HG03354 (cell line): ENCODE data around the gene PANX2.
"Not testable (repeated sequence)": the region's sequence is repeated elsewhere in the genome, so short reads cannot be mapped to it uniquely, and the experiment has no call there.

ENCODE experiments used
- ATAC-seq: cut with Tn5 transposase; IDR thresholded peaks from one replicate; pipeline ENCODE4 v1.9.1; 2021; ENCODE audit warnings: mild to moderate bottlenecking; ENCODE audit not compliant: unreplicated experiment, poor library complexity, severe bottlenecking

Gene PANX2

GRCh38 chr22:50168490-50169180 lies 1.9 kb upstream of the PANX2 start:
- ATAC-seq, result not testable (repeated sequence)

DNA sequence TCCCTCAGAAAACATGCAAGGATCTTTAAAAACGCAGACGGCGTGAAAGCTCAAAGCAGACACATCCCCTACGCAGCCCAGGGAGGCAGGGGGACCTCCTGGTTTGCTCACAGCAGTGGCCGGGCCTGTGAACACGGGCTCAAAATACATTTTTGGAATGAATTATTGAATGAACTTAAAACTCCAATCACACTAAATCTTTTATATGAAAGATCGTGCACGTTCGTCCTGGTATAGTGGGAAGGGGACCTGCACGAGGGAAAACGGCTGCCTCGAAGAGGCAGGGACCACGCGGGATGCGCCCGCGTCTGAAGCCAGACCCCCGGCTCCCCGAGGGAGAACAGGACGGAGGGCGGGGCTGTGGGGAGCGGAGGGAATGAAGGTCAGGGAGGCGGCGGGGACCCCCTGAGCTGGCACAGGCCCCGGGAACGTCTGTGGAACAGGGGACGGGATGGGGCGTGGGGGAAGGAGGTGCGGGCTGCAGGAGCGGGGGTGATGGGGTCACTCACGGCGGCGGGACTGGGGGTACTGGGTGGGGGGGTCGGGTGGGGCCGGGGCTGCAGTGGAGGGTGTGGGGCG lies 1.3 kb upstream of the PANX2 start:
- ATAC-seq, result no peak

DNA sequence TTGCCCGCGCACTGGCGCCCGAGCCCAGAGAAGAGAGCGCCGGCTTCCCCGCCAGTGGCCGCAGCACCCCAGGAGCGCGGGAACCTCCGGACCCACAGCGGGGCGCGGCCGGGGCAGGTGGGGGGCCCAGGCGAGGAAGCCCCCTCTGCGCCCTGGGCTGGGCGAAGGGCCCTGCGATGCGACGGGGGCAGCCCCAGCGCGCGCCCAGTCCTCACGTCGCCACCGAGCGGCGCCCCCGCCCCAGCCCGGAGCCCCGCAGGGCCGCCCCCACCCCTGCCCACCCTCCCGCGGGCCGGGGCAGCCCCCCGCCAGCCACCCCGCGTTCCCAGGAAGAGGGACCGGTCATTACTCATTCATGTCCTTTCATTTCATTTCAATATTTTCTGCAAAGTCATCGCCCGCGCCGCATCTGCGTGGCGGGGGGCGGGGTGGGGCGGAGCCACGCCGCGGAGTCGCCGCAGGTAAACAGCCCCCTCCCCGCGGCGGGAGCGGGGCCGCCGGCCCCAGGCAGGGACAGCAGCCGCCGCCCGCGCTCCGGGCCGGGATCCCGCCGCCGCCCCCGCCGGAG lies 673 bp upstream of the PANX2 start:
- no peak for ATAC-seq

- ATAC-seq, result no peak
Measured at GRCh38 chr22:50171319-50171964, 911 bp downstream of the PANX2 start.

GRCh38 chr22:50171965-50172421 lies 1.5 kb downstream of the PANX2 start:
- no peak for ATAC-seq

- no peak for ATAC-seq
Measured at GRCh38 chr22:50173311-50173982, 2.9 kb downstream of the PANX2 start.

DNA sequence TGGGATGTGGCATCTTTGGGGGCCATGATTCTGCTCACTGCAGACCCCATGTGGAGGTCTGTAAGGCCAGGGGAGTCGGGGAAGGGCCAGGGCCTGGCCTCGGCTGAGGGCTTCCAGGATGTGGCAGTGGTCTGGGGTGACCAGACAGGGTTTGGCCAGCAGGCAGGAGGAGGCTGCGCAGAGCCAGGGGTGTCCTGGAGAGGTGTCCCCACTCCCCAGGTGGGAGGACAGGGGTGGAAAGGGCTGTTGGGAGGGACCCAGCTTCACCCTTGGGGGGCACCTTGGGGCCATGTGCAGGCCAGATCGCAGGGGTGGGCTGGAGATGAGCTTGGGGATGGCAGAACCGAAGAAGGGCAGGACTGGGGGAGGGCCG lies 3.4 kb downstream of the PANX2 start:
- ATAC-seq, result no peak

DNA sequence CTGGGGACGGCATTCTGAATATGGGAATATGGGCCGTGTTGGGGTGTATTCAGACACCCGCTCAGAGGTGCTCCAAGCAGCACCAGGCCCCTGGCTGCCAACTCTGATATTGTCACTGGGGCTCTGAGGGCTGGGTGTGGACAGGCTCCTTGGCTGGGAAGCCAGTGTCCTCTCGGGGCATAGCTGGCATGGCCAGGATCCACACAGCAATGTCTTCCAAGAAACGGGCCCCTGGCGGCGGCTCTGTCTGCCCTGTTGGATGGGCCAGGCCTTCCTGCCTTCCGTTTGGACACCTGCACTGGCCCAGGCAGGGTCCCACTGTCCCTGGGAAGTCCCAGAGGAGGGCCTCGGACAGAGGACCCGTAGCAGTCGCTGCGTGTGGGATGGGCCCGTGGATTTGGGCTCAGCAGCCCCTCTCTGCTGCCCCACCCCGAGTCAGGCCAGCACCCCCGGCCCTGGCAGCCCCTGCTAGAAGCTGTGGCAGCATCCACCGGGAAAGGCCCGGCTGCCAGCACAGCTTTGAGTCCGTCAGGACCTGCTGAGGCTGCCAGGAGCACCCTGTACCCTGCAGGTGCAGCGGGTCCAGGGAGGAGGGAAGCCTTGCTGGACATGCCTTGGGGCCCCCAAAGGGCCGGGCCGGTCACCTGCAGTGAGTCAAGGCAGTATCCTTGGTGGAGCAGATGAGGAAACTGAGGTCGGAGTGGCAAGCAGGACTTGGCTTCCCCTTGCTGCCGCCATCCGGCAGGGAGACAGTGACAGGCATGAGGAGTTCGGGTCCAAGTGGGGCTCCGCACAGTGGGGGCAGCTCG lies 4.1 kb downstream of the PANX2 start:
- no peak for ATAC-seq

- ATAC-seq, result no peak
Measured at GRCh38 chr22:50175191-50175461, 4.6 kb downstream of the PANX2 start.

DNA sequence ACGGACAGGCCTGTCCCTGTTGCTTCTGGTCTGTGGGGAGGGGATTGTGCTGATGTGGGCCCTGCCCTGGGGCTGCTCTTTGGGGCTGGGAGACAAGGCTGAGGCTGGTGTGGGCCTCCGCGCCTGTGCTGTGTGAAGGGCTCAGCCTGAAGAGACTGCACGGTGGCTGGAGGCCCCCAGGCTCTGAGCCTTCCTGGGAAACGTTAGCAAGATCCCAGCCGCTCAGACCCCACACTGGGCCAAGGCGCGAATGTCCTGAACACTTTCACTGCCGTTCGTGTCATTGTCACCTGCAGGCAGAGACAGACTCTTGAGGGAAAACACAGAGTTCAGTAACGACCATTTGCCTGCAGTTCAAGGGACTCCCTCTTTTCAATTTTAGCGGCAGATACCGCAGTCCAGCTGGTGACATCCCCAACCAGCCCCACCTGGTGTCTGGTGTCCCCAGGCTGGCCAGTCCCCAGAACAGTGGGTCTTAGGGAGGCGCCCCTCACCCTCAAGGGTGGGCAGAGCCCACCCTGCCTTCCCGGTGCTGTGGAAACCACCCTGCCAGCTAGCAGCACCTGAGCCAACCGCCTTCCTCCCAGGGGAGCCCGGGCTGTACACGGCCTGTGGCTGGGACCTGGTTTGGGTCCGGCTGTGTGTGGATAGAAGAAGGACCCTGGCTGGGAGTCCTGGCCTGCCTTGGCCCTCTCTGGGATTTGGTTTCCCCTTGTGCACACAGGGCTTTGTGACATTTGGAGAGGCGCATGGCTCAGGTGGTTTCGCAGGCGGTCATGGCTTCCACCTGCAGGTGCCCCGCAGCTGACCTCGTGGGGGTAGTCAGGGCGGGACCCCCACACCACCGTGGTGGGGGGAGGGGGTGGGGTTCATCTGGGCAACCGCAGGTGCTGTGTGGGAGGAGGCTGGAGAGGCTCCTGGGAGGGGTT lies 5.7 kb downstream of the PANX2 start:
- ATAC-seq, result no peak

DNA sequence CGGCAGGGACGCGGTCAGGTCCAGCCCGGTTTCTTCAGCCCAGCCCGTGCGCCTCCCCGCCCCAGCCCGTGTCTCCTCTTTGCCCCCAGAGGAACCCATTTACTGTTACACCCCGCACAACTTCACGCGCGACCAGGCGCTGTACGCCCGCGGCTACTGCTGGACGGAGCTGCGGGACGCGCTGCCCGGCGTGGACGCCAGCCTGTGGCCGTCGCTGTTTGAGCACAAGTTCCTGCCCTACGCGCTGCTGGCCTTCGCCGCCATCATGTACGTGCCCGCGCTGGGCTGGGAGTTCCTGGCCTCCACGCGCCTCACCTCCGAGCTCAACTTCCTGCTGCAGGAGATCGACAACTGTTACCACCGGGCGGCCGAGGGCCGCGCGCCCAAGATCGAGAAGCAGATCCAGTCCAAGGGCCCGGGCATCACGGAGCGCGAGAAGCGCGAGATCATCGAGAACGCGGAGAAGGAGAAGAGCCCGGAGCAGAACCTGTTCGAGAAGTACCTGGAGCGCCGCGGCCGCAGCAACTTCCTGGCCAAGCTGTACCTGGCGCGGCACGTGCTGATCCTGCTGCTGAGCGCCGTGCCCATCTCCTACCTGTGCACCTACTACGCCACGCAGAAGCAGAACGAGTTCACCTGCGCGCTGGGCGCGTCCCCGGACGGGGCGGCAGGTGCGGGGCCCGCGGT lies 6.5 kb downstream of the PANX2 start:
- no peak for ATAC-seq

DNA sequence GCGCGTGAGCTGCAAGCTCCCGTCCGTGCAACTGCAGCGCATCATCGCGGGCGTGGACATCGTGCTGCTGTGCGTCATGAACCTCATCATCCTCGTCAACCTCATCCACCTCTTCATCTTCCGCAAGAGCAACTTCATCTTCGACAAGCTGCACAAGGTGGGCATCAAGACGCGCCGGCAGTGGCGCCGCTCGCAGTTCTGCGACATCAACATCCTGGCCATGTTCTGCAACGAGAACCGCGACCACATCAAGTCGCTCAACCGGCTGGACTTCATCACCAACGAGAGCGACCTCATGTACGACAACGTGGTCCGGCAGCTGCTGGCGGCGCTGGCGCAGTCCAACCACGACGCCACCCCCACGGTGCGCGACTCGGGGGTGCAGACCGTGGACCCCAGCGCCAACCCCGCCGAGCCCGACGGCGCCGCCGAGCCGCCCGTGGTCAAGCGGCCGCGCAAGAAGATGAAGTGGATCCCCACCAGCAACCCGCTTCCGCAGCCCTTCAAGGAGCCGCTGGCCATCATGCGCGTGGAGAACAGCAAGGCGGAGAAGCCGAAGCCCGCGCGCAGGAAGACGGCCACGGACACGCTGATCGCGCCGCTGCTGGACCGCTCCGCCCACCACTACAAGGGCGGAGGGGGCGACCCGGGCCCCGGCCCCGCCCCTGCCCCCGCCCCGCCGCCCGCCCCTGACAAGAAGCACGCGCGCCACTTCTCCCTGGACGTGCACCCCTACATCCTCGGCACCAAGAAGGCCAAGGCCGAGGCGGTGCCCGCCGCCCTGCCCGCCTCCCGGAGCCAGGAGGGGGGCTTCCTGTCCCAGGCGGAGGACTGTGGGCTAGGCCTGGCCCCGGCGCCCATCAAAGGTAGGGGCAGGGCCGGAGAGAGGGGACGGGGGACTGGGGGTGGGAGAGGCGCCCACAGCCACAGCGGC lies 7.3 kb downstream of the PANX2 start:
- ATAC-seq, result no peak

DNA sequence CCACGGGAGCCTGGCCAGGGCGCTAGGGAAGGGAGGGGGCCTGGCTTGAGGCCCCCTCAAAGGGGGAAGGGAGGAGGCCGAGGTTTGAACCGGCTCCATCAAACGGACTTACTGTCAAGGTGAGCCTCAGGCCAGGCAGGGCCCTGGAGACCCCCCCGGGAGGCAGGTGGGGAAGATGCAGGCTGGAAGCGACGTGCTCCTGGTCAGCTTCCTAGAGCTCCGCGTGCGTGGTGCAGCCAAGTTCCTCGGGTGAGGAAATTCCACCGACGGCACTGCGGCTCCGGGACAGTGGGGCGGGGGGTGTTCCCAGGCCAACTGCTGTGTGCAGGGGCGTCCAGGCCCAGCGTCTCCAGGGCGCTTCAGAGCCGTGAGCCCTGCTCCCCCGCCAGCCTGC lies 7.9 kb downstream of the PANX2 start:
- no peak for ATAC-seq

DNA sequence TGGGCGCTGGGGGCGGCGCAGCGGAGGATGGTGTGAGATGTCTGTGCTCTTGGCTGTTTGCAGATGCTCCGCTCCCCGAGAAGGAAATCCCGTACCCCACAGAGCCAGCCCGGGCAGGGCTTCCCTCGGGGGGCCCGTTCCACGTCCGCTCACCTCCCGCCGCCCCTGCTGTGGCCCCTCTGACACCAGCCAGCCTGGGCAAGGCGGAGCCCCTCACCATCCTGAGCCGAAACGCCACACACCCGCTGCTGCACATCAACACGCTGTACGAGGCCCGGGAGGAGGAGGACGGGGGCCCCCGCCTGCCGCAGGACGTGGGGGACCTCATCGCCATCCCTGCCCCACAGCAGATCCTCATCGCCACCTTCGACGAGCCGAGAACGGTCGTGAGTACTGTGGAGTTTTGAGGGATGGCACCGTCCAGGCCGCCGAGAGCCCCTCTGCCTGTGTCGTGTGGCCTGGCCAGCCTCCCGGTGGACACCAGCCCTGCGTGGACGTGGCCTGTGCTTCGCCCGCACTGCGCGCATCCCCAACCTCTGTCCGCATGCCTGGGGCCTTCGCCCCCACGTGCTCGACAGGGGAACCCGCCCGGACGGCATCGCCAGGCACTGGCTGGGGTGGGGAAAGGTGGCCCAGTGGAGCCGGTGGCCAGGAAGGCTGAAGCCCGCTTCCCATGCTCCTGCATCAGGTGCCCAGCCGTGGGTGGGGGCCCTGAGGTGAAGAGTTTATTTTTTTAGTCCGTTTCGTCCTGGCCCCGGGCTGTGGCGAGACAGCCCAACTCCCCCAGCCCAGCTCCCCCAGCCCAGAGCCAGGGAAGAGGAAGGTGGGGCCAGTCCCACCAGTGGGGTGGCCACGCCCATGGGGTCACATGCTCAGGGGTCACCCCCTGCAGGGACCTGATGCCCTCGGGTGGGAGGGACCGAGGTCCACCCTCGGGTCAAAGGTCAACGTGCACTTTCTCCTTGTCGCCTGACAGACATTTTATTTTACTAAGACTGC lies 8.6 kb downstream of the PANX2 start:
- no peak for ATAC-seq

- ATAC-seq, result no peak
Measured at GRCh38 chr22:50179937-50180726, 9.6 kb downstream of the PANX2 start.
